Calu3 (cell line): ENCODE data around the gene RAB17. TPM values are rescaled to one million over a fixed set of nuclear protein-coding genes. Genes with fewer than 3 reads are reported as not detected.

Experiments
- BruUV-seq: library from RNA; stranded (reverse); fragments of 400-500 nt; replicated peaks from 2 replicates; lab custom pipeline; 2021; lab: Mats Ljungman, UMichigan
- CTCF ChIA-PET: fragments of 300-600 bp; sonication (Branson Sonifier 250); formaldehyde crosslinking; loops from one replicate; lab custom pipeline; 2022; ENCODE audit warnings: antibody characterized with exemption; lab: Charles Lee
- DNase-seq: peaks from one replicate; pipeline ENCODE4 v3.0.0; 2022
- H3K27ac Mint-ChIP-seq: one replicate; pipeline ENCODE4 v1.8.0; 2022; ENCODE audit warnings: mixed read lengths; ENCODE audit not compliant: unreplicated experiment
- H3K27me3 Mint-ChIP-seq: one replicate; pipeline ENCODE4 v1.8.0; 2022; ENCODE audit warnings: mixed read lengths; ENCODE audit not compliant: unreplicated experiment
- H3K36me3 Mint-ChIP-seq: one replicate; pipeline ENCODE4 v1.8.0; 2022; ENCODE audit warnings: mild to moderate bottlenecking, moderate library complexity, mixed read lengths; ENCODE audit not compliant: insufficient read depth, unreplicated experiment
- H3K4me1 Mint-ChIP-seq: one replicate; pipeline ENCODE4 v1.8.0; 2022; ENCODE audit warnings: mild to moderate bottlenecking, low read depth, mixed read lengths; ENCODE audit not compliant: unreplicated experiment
- H3K4me3 Mint-ChIP-seq: one replicate; pipeline ENCODE4 v1.8.0; 2022; ENCODE audit warnings: mild to moderate bottlenecking, low read depth, moderate library complexity, mixed read lengths; ENCODE audit not compliant: unreplicated experiment
- H3K9me3 Mint-ChIP-seq: one replicate; pipeline ENCODE4 v1.8.0; 2022; ENCODE audit warnings: low read depth, mixed read lengths; ENCODE audit not compliant: unreplicated experiment
- intact Hi-C: fragments of 100-400 bp; cut with micrococcal nuclease; formaldehyde crosslinking; loops from one replicate; pipeline ENCODE4 v1.10.0; 2022; ENCODE audit not compliant: unreplicated experiment
- total RNA-seq: library from RNA; stranded (reverse); gene quantifications from 2 replicates; pipeline ENCODE4 v1.2.3, GENCODE V29; 2022
- TF ChIP-seq, protein P1 (sequence below): fragments of 200-600 bp; IDR thresholded peaks from one replicate; pipeline ENCODE4 v1.8.0; 2022; ENCODE audit warnings: antibody characterized with exemption; ENCODE audit not compliant: unreplicated experiment

Gene RAB17
- total RNA-seq, 1 experiment from 2014 or later, result 33.3 TPM

DNA sequence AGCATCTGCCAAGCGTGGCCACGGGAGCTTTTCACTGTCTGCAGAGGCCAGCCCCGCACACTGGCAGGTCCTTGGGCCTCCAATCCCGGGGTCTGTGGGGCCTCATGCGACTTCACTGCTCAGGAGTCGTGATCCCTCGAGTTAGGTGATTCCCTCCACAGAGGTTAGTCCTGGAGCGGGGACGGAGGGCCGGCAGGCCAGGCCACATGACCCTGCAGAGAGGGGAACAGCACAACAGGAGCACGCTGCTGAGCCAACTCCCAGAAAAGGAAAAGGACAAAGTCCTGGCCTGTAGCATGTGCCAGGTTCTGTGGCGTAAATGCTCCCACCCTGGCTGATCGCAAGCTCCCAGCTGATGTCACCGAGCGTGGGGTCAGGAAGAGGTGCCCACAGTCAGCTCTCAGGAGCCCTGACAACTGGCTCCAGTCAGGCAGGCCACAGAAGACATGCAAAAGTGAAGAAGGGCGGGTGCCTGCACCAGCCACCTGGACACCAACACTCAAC lies 39.4 kb downstream of the RAB17 start:
- intact Hi-C loops, result no loop called here
- CTCF ChIA-PET, result no interaction called here
- TF ChIP-seq, protein P1, sequence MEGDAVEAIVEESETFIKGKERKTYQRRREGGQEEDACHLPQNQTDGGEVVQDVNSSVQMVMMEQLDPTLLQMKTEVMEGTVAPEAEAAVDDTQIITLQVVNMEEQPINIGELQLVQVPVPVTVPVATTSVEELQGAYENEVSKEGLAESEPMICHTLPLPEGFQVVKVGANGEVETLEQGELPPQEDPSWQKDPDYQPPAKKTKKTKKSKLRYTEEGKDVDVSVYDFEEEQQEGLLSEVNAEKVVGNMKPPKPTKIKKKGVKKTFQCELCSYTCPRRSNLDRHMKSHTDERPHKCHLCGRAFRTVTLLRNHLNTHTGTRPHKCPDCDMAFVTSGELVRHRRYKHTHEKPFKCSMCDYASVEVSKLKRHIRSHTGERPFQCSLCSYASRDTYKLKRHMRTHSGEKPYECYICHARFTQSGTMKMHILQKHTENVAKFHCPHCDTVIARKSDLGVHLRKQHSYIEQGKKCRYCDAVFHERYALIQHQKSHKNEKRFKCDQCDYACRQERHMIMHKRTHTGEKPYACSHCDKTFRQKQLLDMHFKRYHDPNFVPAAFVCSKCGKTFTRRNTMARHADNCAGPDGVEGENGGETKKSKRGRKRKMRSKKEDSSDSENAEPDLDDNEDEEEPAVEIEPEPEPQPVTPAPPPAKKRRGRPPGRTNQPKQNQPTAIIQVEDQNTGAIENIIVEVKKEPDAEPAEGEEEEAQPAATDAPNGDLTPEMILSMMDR, result no peak
- Mint-ChIP-seq H3K27me3 (no peaks in the 10 kb centered on the region), H3K9me3 (no peaks in the 10 kb centered on the region), H3K27ac (no peak overlapping the region), H3K4me1 (no peaks in the 10 kb centered on the region), H3K4me3 (no peak overlapping the region), H3K36me3 (peaks cover 5% of the 10 kb centered on the region)
- DNase-seq, result no peak
- BruUV-seq, result no TSS peak

DNA sequence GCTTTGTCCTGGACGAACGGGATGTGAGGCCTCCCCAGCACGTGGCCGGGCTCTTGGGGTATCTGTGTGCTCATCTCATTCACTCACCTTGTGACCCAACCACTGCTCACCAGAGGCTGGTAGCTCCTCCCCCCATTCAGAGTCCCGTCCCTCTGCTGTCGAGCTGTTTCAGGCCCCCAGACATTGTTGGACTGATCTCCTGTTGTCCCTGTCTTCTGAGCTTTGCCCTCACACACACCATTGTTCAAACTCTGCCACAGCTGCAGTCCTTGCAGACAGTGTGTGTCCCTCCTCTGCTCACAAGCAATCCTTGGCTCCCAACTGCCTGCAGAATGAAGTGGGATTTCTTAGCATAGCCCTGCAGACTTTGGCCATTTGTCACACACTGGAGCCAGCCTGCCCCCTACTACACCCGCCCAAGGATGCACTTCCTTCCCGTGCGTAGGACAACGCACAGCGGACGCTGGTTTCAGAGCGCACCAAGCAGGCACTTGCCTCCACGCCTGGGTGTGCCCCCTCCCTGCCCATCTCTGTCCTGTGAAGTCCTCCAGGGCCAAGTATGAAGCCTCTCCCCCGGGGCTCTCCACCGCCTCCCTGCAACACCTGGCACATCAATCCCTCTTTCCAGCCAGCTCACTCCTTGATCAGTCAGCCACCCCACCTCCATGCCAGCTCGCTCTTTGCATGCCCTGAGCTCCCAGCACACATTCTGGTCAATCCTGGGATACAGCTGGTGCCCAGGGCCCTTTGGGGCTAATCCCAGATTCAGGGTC lies 40.7 kb downstream of the RAB17 start:
- DNase-seq, result no peak
- Mint-ChIP-seq H3K9me3 (no peaks in the 10 kb centered on the region), H3K27ac (no peak overlapping the region), H3K36me3 (peaks cover 5% of the 10 kb centered on the region), H3K4me1 (no peaks in the 10 kb centered on the region), H3K27me3 (no peaks in the 10 kb centered on the region), H3K4me3 (no peak overlapping the region)
- TF ChIP-seq, protein P1, result no peak
- BruUV-seq, result no TSS peak
- CTCF ChIA-PET, result no interaction called here
- intact Hi-C loops, result no loop called here

DNA sequence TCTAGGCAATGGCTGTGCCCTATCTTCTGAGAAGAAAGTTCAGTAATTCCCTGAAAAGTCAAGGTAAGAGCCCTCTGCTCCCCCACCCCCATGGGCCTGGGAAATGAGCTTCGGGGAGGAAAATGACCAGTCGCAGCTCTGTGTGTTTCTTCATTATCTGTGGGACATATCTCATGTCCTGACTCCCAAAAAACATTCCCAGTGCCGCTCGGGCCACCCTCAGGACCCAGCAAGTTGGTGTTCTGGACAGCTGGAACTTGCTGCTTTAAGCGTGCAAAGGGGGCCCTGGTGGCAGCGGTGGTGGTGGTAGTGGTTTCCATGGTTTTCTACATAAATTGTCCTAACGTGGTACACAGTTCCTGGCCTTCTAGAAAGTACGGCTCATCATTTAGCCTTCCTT lies 41.3 kb downstream of the RAB17 start:
- CTCF ChIA-PET, result no interaction called here
- intact Hi-C loops, result no loop called here

DNA sequence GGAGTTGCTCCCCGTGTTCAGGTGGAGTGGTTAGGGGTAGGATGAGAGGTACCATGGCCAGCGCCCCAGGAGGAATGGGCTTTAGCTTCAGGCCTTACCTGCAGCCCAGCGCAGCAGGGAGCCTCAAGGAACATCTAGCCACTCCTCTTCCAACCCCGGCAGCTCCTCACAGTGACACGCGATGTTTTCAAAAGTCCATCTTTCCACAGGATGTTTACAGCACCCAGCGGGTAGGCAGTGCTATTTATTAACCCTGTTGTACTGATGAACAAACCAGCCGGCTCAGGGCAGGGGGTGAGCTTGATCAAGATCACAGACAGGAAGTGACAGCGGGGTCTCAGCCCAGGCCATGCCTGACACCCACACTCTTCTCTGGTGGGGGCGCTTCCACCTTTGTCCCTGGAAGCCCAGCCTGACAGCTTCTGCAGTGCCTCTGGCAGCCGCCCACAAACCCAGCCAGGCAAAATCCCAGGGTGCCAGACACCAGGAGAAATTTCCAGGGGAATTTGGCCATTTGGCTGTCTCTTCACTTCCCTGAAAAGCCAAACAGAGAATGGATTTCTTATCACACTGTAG lies 42.6 kb downstream of the RAB17 start:
- TF ChIP-seq, protein P1, result no peak
- no peak overlapping the region for H3K4me3 Mint-ChIP-seq
- CTCF ChIA-PET, result no interaction called here
- H3K27me3 Mint-ChIP-seq, result no peaks in the 10 kb centered on the region
- intact Hi-C loops, result no loop called here
- no peaks in the 10 kb centered on the region for H3K4me1 Mint-ChIP-seq
- no peak overlapping the region for H3K27ac Mint-ChIP-seq
- BruUV-seq, result no TSS peak
- no peak for DNase-seq
- no peaks in the 10 kb centered on the region for H3K9me3 Mint-ChIP-seq
- peaks cover 5% of the 10 kb centered on the region for H3K36me3 Mint-ChIP-seq

More for the DNA sequence above, 41.3 kb downstream of the RAB17 start:
- H3K9me3 Mint-ChIP-seq, result no peaks in the 10 kb centered on the region
- peaks cover 5% of the 10 kb centered on the region for H3K36me3 Mint-ChIP-seq
- no peaks in the 10 kb centered on the region for H3K27me3 Mint-ChIP-seq
- DNase-seq, result no peak
- no peak overlapping the region for H3K27ac Mint-ChIP-seq
- H3K4me3 Mint-ChIP-seq, result no peak overlapping the region
- BruUV-seq, result no TSS peak
- TF ChIP-seq, protein P1, result no peak
- H3K4me1 Mint-ChIP-seq, result no peaks in the 10 kb centered on the region
